GM21786 (cell line): ENCODE results near the gene ZEB1.

Experiments used
- ATAC-seq: cut with Tn5 transposase; IDR thresholded peaks from one replicate; pipeline ENCODE4 v1.9.1; 2021; ENCODE audit not compliant: unreplicated experiment

The ZEB1 gene

DNA sequence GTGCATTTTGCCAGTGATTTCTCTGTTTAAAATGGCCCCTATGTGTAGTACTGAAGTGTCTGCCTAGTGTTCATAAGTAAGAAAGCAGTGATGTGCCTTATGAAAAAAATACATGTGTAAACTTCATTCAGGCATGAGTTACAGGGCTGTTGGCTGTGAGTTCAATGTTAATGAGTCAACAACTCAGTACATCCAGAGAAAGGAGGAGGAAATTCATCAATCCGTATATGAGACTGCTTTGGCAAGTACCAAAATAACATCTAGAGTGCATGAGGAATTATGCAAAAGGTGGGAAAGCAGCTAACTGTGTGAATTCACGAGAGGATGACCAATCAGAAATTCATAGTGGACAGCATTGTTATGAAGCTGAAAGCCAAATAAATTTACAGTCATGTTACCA lies 255.6 kb downstream of the ZEB1 start:
- no peak for ATAC-seq

GRCh38 chr10:31578181-31578852 lies 259.3 kb downstream of the ZEB1 start:
- ATAC-seq: no peak

DNA sequence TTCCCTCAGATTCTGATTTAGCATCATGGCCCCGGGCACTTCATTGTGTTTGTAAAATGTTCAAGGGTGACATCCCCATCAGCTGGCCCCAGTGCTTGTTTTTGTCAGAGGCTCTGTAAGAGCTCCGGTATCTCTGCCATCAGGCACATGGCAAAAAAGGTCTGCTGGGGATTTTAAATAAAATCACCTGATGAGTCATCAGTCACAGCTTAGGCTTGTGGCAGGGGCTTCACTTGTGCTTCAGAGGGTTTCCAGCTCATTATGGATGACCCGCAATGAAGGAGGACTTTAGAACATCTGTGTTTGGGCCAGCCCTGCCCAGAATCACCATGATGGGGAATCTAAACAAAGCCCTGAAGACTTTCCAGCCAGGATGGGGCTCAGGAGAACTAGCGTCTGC lies 259.9 kb downstream of the ZEB1 start:
- ATAC-seq: no peak
